ENCODE data around the gene IDUA. TPM values are rescaled to one million over a fixed set of nuclear protein-coding genes. Genes with fewer than 3 reads are reported as not detected.
A peak's percentile ranks its signal among the peaks of the same experiment; 100 is the strongest.

IDUA gene
- total RNA-seq, 4 donors from 2014 or later = 9.7 to 32.3 (median 25.0) TPM

- WGBS, 2 donors = 74 to 82% methylated on average over 12 to 13 of the region's 37 CpGs
- Histone ChIP-seq H3K27me3 (no peaks in the 10 kb centered on the region), H3K4me3 (replicated peaks in 1 of 3) (peak overlapping the region in 2 of 3 donors; percentile 54 to 63), H3K27ac (no peak overlapping the region), H3K36me3 (no peaks in the 10 kb centered on the region), H3K9me3 (no peaks in the 10 kb centered on the region), H3K4me1 (peaks cover 11 to 23% of the 10 kb centered on the region in 2 donors)
- TF ChIP-seq POLR2A (IDR thresholded peaks at IDR 0.05) = no peak
- no peak for TF ChIP-seq CTCF (IDR thresholded peaks at IDR 0.05)
- DNase-seq = no peak
- intact Hi-C loops (cut with DNase I) = no loop called here
Measured at GRCh38 chr4:987624-988513, 1.0 kb downstream of the IDUA start.

- TF ChIP-seq CTCF (IDR thresholded peaks at IDR 0.05) = no peak
- no peak for TF ChIP-seq POLR2A (IDR thresholded peaks at IDR 0.05)
- intact Hi-C loops (cut with DNase I) = no loop called here
- Histone ChIP-seq H3K4me3 (replicated peaks in 1 of 3) (no peak overlapping the region), H3K4me1 (peaks cover 11 to 23% of the 10 kb centered on the region in 2 donors), H3K9me3 (no peaks in the 10 kb centered on the region), H3K36me3 (no peaks in the 10 kb centered on the region), H3K27me3 (no peaks in the 10 kb centered on the region), H3K27ac (no peak overlapping the region)
- DNase-seq = no peak
- WGBS, 2 donors = 94 to 96% methylated on average over 18 to 31 of the region's 69 CpGs
Measured at GRCh38 chr4:988726-989721, 2.2 kb downstream of the IDUA start.

GRCh38 chr4:989722-990471 lies 3.1 kb downstream of the IDUA start:
- intact Hi-C loops (cut with DNase I) = no loop called here
- no peak for DNase-seq

More at GRCh38 chr4:989722-990471, 3.1 kb downstream of the IDUA start:
- H3K27me3 ChIP-seq = no peaks in the 10 kb centered on the region
- no peaks in the 10 kb centered on the region for H3K9me3 ChIP-seq
- H3K36me3 ChIP-seq = no peaks in the 10 kb centered on the region
- no peak overlapping the region for H3K4me3 ChIP-seq (replicated peaks in 1 of 3)
- peaks cover 11 to 23% of the 10 kb centered on the region in 2 donors for H3K4me1 ChIP-seq
- H3K27ac ChIP-seq = no peak overlapping the region
- WGBS, 2 donors = 95 to 97% methylated on average over 29 to 37 of the region's 58 CpGs
- no peak for TF ChIP-seq CTCF (IDR thresholded peaks at IDR 0.05)
- TF ChIP-seq POLR2A (IDR thresholded peaks at IDR 0.05) = no peak
